IMR-90 (cell line): ENCODE results near the gene WDFY2. TPM values are rescaled to one million over a fixed set of nuclear protein-coding genes. Genes with fewer than 3 reads are reported as not detected.

Experiments used
- ATAC-seq: fragments of 200-7000 bp; cut with Tn5 transposase; 2 replicates; pipeline ENCODE4 v1.9.1; 2020; ENCODE audit warnings: low read depth, mild to moderate bottlenecking, moderate library complexity
- BruUV-seq: library from RNA; stranded (reverse); fragments of 400-500 nt; replicated peaks from 2 replicates; lab custom pipeline; 2021; lab: Mats Ljungman, UMichigan
- CTCF ChIA-PET: fragments of 300-600 bp; formaldehyde crosslinking; extraction: SDS; loops from one replicate; lab custom pipeline; 2021; ENCODE audit warnings: antibody characterized with exemption; lab: Yijun Ruan, JAX
- POLR2A ChIA-PET: fragments of 300-600 bp; sonication (Branson Sonifier 250); formaldehyde crosslinking; loops from one replicate; lab custom pipeline; 2022; ENCODE audit warnings: antibody characterized with exemption; ENCODE audit not compliant: unreplicated experiment; lab: Charles Lee
- DNase-seq: peaks from one replicate; pipeline ENCODE4 v3.0.0; 2013
- H2AFZ ChIP-seq: replicated peaks from 2 replicates; pipeline ENCODE3; 2013; ENCODE audit warnings: low read length, mild to moderate bottlenecking; ENCODE audit not compliant: poor library complexity
- H2AK5ac ChIP-seq: 2 replicates; pipeline ENCODE4 v1.6.1; 2013; ENCODE audit warnings: low read depth, low read length, inconsistent platforms
- H2AK9ac ChIP-seq: replicated peaks from 2 replicates; pipeline ENCODE3; 2013; ENCODE audit warnings: mild to moderate bottlenecking, low read depth, low read length, moderate library complexity; ENCODE audit not compliant: poor library complexity
- H2BK120ac ChIP-seq: 2 replicates; pipeline ENCODE4 v1.6.1; 2013; ENCODE audit warnings: low read depth, low read length, inconsistent platforms
- H2BK15ac ChIP-seq: 3 replicates; pipeline ENCODE4 v1.6.1; 2013; ENCODE audit warnings: low read depth, low read length, inconsistent platforms
- H2BK20ac ChIP-seq: 2 replicates; pipeline ENCODE4 v1.6.1; 2013; ENCODE audit warnings: low read depth, mild to moderate bottlenecking, inconsistent platforms, low read length, moderate library complexity
- H2BK5ac ChIP-seq: 2 replicates; pipeline ENCODE4 v1.6.1; 2013; ENCODE audit warnings: mild to moderate bottlenecking, low read depth, low read length, inconsistent platforms; ENCODE audit not compliant: poor library complexity, severe bottlenecking
- H3K14ac ChIP-seq: replicated peaks from 2 replicates; pipeline ENCODE4 v1.6.1; 2013; ENCODE audit warnings: low read depth, low read length, inconsistent platforms
- H3K18ac ChIP-seq: 2 replicates; pipeline ENCODE4 v1.6.1; 2013; ENCODE audit warnings: low read depth, low read length, control low read depth
- H3K23ac ChIP-seq: 2 replicates; pipeline ENCODE4 v1.6.1; 2013; ENCODE audit warnings: low read depth, low read length, inconsistent platforms
- H3K27ac ChIP-seq: 2 replicates; pipeline ENCODE4 v1.5.1; 2013; ENCODE audit warnings: mild to moderate bottlenecking, control low read depth, low read length; ENCODE audit not compliant: insufficient read depth
- H3K27me3 ChIP-seq: 2 replicates; pipeline ENCODE4 v1.6.1; 2013; ENCODE audit warnings: low read length; ENCODE audit not compliant: control insufficient read depth, insufficient read depth
- H3K36me3 ChIP-seq: 2 replicates; pipeline ENCODE4 v1.6.1; 2013; ENCODE audit warnings: low read length, mixed read lengths; ENCODE audit not compliant: control insufficient read depth, insufficient read depth
- H3K4ac ChIP-seq: 2 replicates; pipeline ENCODE4 v1.6.1; 2013; ENCODE audit warnings: low read depth, low read length, inconsistent platforms
- H3K4me1 ChIP-seq: 2 replicates; pipeline ENCODE4 v1.6.1; 2013; ENCODE audit warnings: low read length, mixed read lengths; ENCODE audit not compliant: control insufficient read depth, insufficient read depth
- H3K4me2 ChIP-seq: 2 replicates; pipeline ENCODE4 v1.6.1; 2013; ENCODE audit warnings: low read depth, mild to moderate bottlenecking, control low read depth, low read length, moderate library complexity
- H3K4me3 ChIP-seq: 2 replicates; pipeline ENCODE4 v1.5.1; 2013; ENCODE audit warnings: low read depth, mild to moderate bottlenecking, control low read depth, low read length, moderate library complexity; ENCODE audit not compliant: insufficient read depth
- H3K56ac ChIP-seq: 2 replicates; pipeline ENCODE4 v1.6.1; 2013; ENCODE audit warnings: low read length, inconsistent platforms; ENCODE audit not compliant: insufficient read depth; ENCODE audit errors: extremely low read depth
- H3K79me1 ChIP-seq, 2 experiments: 2 replicates each; pipeline ENCODE4 v1.6.1; 2013; ENCODE audit warnings: low read length in 2 of 2, inconsistent platforms in 1 of 2, low read depth in 1 of 2
- H3K9ac ChIP-seq: 2 replicates; pipeline ENCODE4 v1.6.1; 2013; ENCODE audit warnings: low read depth, low read length, control low read depth
- H3K9me1 ChIP-seq: 2 replicates; pipeline ENCODE4 v1.6.1; 2013; ENCODE audit warnings: low read length, inconsistent platforms; ENCODE audit not compliant: insufficient read depth
- H3K9me3 ChIP-seq: 2 replicates; pipeline ENCODE4 v1.6.1; 2013; ENCODE audit warnings: low read length; ENCODE audit not compliant: control insufficient read depth, insufficient read depth
- H4K20me1 ChIP-seq: 2 replicates; pipeline ENCODE4 v1.6.1; 2013; ENCODE audit warnings: low read length, inconsistent platforms; ENCODE audit not compliant: insufficient read depth
- H4K5ac ChIP-seq: 2 replicates; pipeline ENCODE4 v1.6.1; 2013; ENCODE audit warnings: mild to moderate bottlenecking, low read depth, low read length, control low read depth
- H4K8ac ChIP-seq, 2 experiments: 2 replicates each; pipeline ENCODE4 v1.6.1; 2013; ENCODE audit warnings: low read depth in 2 of 2, low read length in 2 of 2, control low read depth in 1 of 2, inconsistent platforms in 1 of 2
- H4K91ac ChIP-seq: 2 replicates; pipeline ENCODE4 v1.6.1; 2013; ENCODE audit warnings: low read depth, low read length, inconsistent platforms; ENCODE audit not compliant: insufficient read depth
- BHLHE40 ChIP-seq: fragments of 150-350 bp; IDR thresholded peaks from 2 replicates; pipeline ENCODE4 v1.6.1; 2016; ENCODE audit warnings: mild to moderate bottlenecking, low read depth, low read length
- CEBPB ChIP-seq: IDR thresholded peaks from 2 replicates; pipeline ENCODE4 v1.6.1; 2012; ENCODE audit warnings: low read depth, low read length, improper control_type of control experiment
- CHD1 ChIP-seq: IDR thresholded peaks from 2 replicates; pipeline ENCODE4 v1.6.1; 2012; ENCODE audit warnings: low read depth, low read length, improper control_type of control experiment
- ELK1 ChIP-seq: fragments of 150-350 bp; IDR thresholded peaks from 2 replicates; pipeline ENCODE4 v1.6.1; 2016; ENCODE audit warnings: low read depth, mild to moderate bottlenecking, low read length, moderate library complexity, borderline replicate concordance
- FOS ChIP-seq: fragments of 150-350 bp; IDR thresholded peaks from 2 replicates; pipeline ENCODE4 v1.6.1; 2016; ENCODE audit warnings: low read depth, low read length
- MAFK ChIP-seq: IDR thresholded peaks from 2 replicates; pipeline ENCODE4 v1.6.1; 2012; ENCODE audit warnings: low read depth, low read length, improper control_type of control experiment
- MAZ ChIP-seq: IDR thresholded peaks from 2 replicates; pipeline ENCODE4 v1.6.1; 2012; ENCODE audit warnings: low read depth, mild to moderate bottlenecking, low read length, improper control_type of control experiment, moderate library complexity, borderline replicate concordance
- MXI1 ChIP-seq: IDR thresholded peaks from 2 replicates; pipeline ENCODE4 v1.6.1; 2012; ENCODE audit warnings: low read depth, mild to moderate bottlenecking, low read length, moderate library complexity, borderline replicate concordance
- NFE2L2 ChIP-seq: fragments of 150-350 bp; IDR thresholded peaks from 2 replicates; pipeline ENCODE4 v1.6.1; 2016; ENCODE audit warnings: low read depth, mild to moderate bottlenecking, low read length
- POLR2A ChIP-seq: IDR thresholded peaks from 2 replicates; pipeline ENCODE4 v1.6.1; 2012; ENCODE audit warnings: mild to moderate bottlenecking, low read depth, low read length
- RAD21 ChIP-seq: IDR thresholded peaks from 2 replicates; pipeline ENCODE4 v1.6.1; 2012; ENCODE audit warnings: low read length, improper control_type of control experiment
- RCOR1 ChIP-seq: IDR thresholded peaks from 2 replicates; pipeline ENCODE4 v1.6.1; 2012; ENCODE audit warnings: mild to moderate bottlenecking, low read length, improper control_type of control experiment; ENCODE audit not compliant: insufficient replicate concordance
- RFX5 ChIP-seq: IDR thresholded peaks from 2 replicates; pipeline ENCODE4 v1.8.0; 2012; ENCODE audit warnings: low read depth, mild to moderate bottlenecking, low read length, moderate library complexity
- SMC3 ChIP-seq: fragments of 150-350 bp; IDR thresholded peaks from 2 replicates; pipeline ENCODE4 v1.6.1; 2016; ENCODE audit warnings: low read depth, mild to moderate bottlenecking, antibody characterized with exemption, low read length, moderate library complexity
- USF2 ChIP-seq: fragments of 150-350 bp; IDR thresholded peaks from 2 replicates; pipeline ENCODE4 v1.6.1; 2017; ENCODE audit warnings: mild to moderate bottlenecking, antibody characterized with exemption, low read length, low read depth
- WGBS, 2 experiments: methylation state at CpG; one replicate each; pipeline versions ENCODE4 v1.1.5 to v1.1.7; 2013; ENCODE audit warnings: missing lambda C conversion rate in 2 of 2; ENCODE audit not compliant: insufficient read length in 1 of 2; ENCODE audit errors: extremely low coverage in 2 of 2; 5-methylcytosine and 5-hydroxymethylcytosine counted together
- dilution Hi-C: fragments of 300-500 bp; cut with HindIII; formaldehyde crosslinking; loops from one replicate; pipeline ENCODE4 v1.14.3; 2018; ENCODE audit warnings: low sequenced_read_pairs; ENCODE audit not compliant: unreplicated experiment
- in situ Hi-C: fragments of 300-500 bp; cut with MboI; formaldehyde crosslinking; loops from 3 replicates; pipeline ENCODE4 v1.14.3; 2019; ENCODE audit warnings: low sequenced_read_pairs, inconsistent platforms, mixed read lengths
- intact Hi-C: fragments of 100-400 bp; cut with micrococcal nuclease; formaldehyde crosslinking; loops from 2 replicates; pipeline ENCODE4 v1.10.0; 2022
- polyA plus RNA-seq, 3 experiments: library from polyadenylated mRNA; depleted of rRNA; stranded (reverse); fragments of >200 nt; gene quantifications; 2 replicates each; pipeline ENCODE4 v1.2.3, GENCODE V29; 2012; ENCODE audit warnings: low replicate concordance in 1 of 3
- total RNA-seq: library from RNA; depleted of rRNA; stranded (reverse); fragments of >200 nt; gene quantifications from 2 replicates; pipeline ENCODE4 v1.2.3, GENCODE V29; 2012
- TF ChIP-seq, protein P1 (sequence below): conservative IDR thresholded peaks from 2 replicates; pipeline ENCODE4 v1.5.1; 2012; ENCODE audit warnings: mild to moderate bottlenecking, low read depth, low read length, improper control_type of control experiment

The WDFY2 gene
- total and polyA plus RNA-seq, 2 of the 4 experiments (the other 2 are of a cell fraction) = 4.3 to 5.4 TPM

GRCh38 chr13:51745243-51745642 lies 161.0 kb downstream of the WDFY2 start:
- dilution Hi-C loops = no loop called here

More at GRCh38 chr13:51745243-51745642, 161.0 kb downstream of the WDFY2 start:
- H2AFZ ChIP-seq = no peak overlapping the region
- no peak overlapping the region for H3K4ac ChIP-seq
- no peak overlapping the region for H3K4me2 ChIP-seq
- ATAC-seq (no peak), DNase-seq (no peak)
- H3K36me3 ChIP-seq = peaks cover 6% of the 10 kb centered on the region
- H2BK20ac ChIP-seq = no peak overlapping the region
- no peak overlapping the region for H2AK5ac ChIP-seq
- no peaks in the 10 kb centered on the region for H3K27me3 ChIP-seq
- H3K27ac ChIP-seq = no peak overlapping the region
- in situ Hi-C loops = no loop called here
- no peak overlapping the region for H3K4me3 ChIP-seq
- intact Hi-C loops = no loop called here
- no peak overlapping the region for H3K9ac ChIP-seq
- no TSS peak for BruUV-seq
- H3K14ac ChIP-seq = no peak overlapping the region
- peaks cover 3% of the 10 kb centered on the region; the same call in 1 of the 2 replicates for H3K9me1 ChIP-seq
- ChIA-PET CTCF (no interaction called here), POLR2A (no interaction called here)
- no peak overlapping the region for H2AK9ac ChIP-seq
- H4K8ac ChIP-seq = no peak overlapping the region
- no peak overlapping the region for H4K5ac ChIP-seq
- no peak overlapping the region for H3K23ac ChIP-seq
- H3K4me1 ChIP-seq = no peaks in the 10 kb centered on the region; the same call in 1 of the 2 replicates
- no peaks in the 10 kb centered on the region for H4K20me1 ChIP-seq
- H3K56ac ChIP-seq = no peak overlapping the region
- no peak overlapping the region for H2BK5ac ChIP-seq
- H2BK120ac ChIP-seq = no peak overlapping the region
- H3K79me1 ChIP-seq = peaks cover 16 to 26% of the 10 kb centered on the region in 2 experiments
- no CpG with 5 or more reads among the region's 2 CpGs for WGBS, 2 experiments
- no peak overlapping the region for H2BK15ac ChIP-seq
- H4K91ac ChIP-seq = no peak overlapping the region
- peaks cover 11% of the 10 kb centered on the region for H3K9me3 ChIP-seq
- H3K18ac ChIP-seq = no peak overlapping the region
- no peak for TF ChIP-seq POLR2A
- no peak for TF ChIP-seq RFX5
- TF ChIP-seq MAFK = no peak
- no peak for TF ChIP-seq RAD21
- TF ChIP-seq MXI1 = no peak
- no peak for TF ChIP-seq CHD1
- TF ChIP-seq RCOR1 = no peak
- TF ChIP-seq, protein P1, sequence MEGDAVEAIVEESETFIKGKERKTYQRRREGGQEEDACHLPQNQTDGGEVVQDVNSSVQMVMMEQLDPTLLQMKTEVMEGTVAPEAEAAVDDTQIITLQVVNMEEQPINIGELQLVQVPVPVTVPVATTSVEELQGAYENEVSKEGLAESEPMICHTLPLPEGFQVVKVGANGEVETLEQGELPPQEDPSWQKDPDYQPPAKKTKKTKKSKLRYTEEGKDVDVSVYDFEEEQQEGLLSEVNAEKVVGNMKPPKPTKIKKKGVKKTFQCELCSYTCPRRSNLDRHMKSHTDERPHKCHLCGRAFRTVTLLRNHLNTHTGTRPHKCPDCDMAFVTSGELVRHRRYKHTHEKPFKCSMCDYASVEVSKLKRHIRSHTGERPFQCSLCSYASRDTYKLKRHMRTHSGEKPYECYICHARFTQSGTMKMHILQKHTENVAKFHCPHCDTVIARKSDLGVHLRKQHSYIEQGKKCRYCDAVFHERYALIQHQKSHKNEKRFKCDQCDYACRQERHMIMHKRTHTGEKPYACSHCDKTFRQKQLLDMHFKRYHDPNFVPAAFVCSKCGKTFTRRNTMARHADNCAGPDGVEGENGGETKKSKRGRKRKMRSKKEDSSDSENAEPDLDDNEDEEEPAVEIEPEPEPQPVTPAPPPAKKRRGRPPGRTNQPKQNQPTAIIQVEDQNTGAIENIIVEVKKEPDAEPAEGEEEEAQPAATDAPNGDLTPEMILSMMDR = no peak
- TF ChIP-seq FOS = no peak
- TF ChIP-seq MAZ = no peak
- no peak for TF ChIP-seq CEBPB
- no peak for TF ChIP-seq ELK1
- no peak for TF ChIP-seq SMC3
- no peak for TF ChIP-seq USF2
- TF ChIP-seq NFE2L2 = no peak
- TF ChIP-seq BHLHE40 = no peak
